ENCODE results near the gene ARFGEF3.
"Not testable (repeated sequence)": the region's sequence is repeated elsewhere in the genome, so short reads cannot be mapped to it uniquely, and the experiment has no call there.

ARFGEF3 gene

DNA sequence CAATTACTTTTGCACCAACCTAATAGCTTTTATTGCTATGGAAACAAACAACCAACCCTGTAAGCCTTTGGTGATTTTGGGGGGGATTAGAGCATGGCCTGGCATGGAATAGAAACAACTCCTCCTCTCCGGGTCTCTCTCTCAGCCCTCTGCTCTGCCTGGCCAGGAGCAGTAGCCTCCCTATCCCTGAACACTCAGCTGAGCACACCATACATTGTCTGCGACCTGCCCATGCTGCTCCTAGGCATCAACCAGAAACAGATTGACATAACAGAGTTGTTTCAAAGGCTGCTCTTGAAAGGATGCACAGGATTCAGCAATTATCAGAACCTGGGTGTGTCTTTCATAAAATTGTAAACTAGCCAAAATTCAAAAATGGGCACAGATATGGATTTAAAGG, 186.1 kb downstream of the ARFGEF3 start:
- DNase-seq (ENCODE audit: low spot score), result no peak

GRCh38 chr6:138349891-138350290, 188.2 kb downstream of the ARFGEF3 start:
- peak; percentile 57 for DNase-seq (ENCODE audit: low spot score)

DNA sequence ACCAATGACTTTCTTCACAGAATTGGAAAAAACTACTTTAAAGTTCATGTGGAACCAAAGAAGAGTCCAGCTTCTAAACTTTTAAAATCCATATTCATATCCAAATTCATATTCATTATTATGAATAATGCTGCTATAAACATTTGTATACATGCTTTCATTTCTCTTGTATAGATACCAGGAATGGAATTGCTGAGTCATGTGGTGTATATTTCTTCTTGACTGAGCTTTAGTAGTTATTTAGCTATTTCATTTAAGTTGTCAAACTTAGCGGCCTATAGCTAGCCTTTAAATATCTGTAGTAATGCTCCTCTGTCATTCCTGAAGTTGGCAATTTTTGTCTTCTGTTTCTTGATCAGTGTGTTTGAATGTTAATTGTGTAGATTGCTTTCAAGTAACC, 196.2 kb downstream of the ARFGEF3 start:
- no peak for DNase-seq (ENCODE audit: low spot score)

DNA sequence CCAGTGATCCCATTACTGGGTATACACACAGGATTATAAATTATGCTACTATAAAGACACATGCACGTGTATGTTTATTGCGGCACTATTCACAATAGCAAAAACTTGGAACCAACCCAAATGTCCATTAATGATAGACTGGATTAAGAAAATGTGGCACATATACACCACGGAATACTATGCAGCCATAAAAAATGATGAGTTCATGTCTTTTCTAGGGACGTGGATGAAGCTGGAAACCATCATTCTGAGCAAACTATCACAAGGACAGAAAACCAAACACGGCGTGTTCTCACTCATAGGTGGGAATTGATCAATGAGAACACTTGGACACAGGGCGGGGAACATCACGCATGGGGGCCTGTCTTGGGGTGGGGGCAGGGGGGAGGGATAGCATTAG, 206.9 kb downstream of the ARFGEF3 start:
- DNase-seq (ENCODE audit: low spot score), result not testable (repeated sequence)

GRCh38 chr6:138370631-138371451, 209.1 kb downstream of the ARFGEF3 start:
- no peak for DNase-seq (ENCODE audit: low spot score)

GRCh38 chr6:138371452-138371711, 209.6 kb downstream of the ARFGEF3 start:
- DNase-seq (ENCODE audit: low spot score), result no peak

GRCh38 chr6:138371720-138372119, 210.0 kb downstream of the ARFGEF3 start:
- no peak for DNase-seq (ENCODE audit: low spot score)

- no peak for DNase-seq (ENCODE audit: low spot score)
Observed at GRCh38 chr6:138372711-138373463, 211.1 kb downstream of the ARFGEF3 start.

- no peak for DNase-seq (ENCODE audit: low spot score)
Observed at GRCh38 chr6:138374230-138374629, 212.5 kb downstream of the ARFGEF3 start.

DNA sequence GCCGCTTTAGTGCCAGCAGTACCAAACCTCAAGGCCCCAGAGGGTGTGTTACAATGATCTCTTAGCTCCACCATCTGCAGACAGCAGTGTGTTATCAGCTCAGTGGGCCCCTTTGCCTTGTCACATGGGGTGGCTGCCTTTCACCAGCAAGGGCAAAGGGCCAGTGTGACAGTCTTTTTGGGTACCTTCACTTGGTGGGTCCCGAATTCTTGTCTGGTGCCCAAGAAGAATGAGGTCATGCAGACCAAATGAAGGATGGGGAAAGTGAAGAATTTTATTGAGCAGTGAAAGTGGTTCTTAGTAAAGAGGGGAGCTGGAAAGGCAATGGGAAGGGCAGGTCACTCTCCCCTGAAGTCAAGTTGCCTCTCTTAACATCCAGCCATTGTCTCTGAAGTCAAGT, 213.1 kb downstream of the ARFGEF3 start:
- DNase-seq (ENCODE audit: low spot score), result no peak

GRCh38 chr6:138377042-138377441, 215.3 kb downstream of the ARFGEF3 start:
- DNase-seq (ENCODE audit: low spot score), result no peak

DNA sequence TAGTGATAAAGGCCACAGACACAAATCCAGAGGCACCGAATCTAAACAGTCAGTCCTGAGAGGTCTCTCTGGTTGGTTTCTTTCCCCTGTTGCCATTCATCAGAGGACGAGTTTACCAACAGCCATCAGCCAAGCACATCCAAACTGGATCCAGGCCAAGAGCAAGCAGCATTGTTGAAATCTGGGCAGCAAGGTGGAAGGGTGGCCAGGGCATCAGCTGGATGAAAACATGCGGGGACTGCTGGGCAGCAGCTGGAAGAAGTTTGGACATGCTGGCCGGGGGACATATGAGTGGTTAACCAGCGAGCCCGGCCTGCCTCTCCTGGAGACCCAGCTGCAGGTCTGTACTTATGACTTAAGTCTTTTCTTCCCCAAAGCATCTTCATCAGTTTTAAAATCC, 216.1 kb downstream of the ARFGEF3 start, which contains the start of gene SMIM28:
Gene SMIM28 (plus strand): TSS at position 62 of the 400 bp plus-strand sequence. CDS start 168 bp downstream, at position 230.
- DNase-seq (ENCODE audit: low spot score), result no peak

DNA sequence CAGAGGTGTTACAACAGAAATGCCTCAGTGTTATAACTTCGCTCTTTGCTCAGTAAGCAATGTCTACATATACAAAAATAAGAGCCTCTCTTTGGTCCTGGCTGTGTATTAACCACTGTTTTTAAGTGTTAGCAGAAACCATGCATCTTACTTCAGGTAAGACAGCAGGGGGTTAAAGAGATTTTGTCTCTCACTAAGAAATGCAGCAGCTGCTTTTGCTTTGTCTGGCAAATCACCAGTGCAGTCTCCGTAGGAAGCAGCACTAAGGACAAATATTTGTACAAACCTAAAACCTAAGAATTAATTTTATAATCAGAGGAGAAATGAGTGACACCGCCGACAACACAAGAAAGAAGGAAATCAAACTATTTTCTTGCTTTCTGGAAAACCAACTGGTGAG, 216.7 kb downstream of the ARFGEF3 start:
- DNase-seq (ENCODE audit: low spot score), result no peak

DNA sequence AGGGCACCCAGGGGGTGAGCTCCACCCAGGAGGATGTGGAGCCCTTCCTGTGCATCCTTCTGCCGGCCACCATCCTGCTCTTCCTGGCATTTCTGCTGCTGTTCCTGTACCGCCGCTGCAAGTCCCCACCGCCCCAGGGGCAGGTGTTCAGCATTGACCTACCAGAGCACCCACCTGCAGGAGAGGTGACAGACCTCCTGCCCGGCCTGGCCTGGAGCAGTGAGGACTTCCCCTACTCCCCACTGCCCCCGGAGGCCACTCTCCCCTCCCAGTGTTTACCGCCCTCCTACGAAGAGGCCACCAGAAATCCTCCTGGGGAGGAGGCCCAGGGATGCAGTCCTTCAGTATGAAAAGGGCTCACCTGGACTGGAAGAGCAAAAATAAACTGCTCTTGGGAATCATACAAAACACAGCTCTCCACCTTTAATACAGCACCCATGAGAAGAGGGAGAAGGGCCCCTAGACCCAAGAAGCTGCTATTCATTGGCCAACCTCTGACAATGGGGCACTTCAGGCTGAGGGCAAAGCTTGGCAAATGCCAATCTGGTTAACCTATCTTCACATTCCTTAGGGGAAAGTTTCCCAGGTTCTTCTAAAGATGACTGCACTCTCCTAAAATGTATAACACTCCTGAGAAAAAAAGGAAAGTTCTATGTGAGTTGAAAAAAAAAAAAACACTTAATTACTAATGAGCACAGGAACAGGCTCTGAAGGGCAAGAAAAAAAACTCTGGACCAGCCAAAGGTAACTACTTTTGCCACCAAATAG, 220.9 kb downstream of the ARFGEF3 start:
- DNase-seq (ENCODE audit: low spot score), result no peak

DNA sequence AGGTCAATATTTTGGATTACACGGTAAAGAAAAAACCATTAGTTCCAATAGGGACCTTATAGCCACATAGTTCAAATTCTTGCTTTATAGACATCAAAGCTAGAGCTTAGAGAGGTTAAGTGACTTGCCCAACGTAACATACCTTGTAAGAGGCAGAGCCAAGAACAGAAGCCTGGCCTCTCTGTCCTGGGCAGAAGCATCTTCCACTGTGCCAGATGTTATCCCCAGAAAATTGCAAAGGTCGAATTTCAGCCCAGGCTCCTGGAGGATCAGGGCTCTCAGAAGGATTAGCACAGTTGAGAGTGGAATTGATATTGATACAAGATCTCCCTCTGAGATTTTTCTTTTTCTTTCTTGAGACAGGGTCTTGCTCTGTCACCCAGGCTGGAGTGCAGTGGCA, 222.0 kb downstream of the ARFGEF3 start:
- DNase-seq (ENCODE audit: low spot score), result no peak

DNA sequence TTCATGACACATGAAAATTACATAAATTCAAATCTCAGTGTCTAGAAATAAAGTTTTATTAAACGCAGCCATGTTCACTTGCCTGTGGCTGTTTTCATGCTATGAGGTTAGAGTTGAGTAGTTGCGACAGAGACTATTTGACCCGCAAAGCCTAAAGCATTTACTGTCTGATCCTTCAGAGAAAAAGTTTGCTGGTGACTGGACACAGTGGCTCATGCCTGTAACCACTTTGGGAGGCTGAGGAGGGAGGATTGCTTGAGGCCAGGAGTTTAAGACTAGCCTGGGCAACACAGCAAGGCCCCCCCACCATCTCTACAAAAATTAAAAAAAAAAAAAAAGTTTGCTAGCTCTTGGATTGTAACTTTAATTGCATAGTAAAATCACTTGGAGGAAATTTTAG, 225.2 kb downstream of the ARFGEF3 start:
- DNase-seq (ENCODE audit: low spot score), result no peak

GRCh38 chr6:138387577-138388368, 226.0 kb downstream of the ARFGEF3 start:
- DNase-seq (ENCODE audit: low spot score), result no peak

DNA sequence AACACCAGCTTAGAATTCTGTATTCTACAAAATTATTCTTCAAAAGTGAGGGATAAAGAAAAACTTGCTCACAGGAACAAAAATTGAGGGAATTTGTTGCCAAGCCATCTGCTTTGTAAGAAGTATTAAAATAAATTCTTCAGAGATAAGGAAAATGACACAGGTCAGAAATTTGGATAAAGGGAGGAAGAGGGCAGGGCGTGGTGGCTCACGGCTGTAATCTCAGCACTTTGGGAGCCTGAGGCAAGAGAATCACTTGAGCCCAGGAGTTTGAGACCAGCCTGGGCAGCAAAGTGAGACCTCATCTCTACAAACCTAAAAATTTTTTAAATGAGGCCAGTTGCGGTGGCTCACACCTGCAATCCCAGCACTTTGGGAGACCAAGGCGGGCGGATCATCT, 227.8 kb downstream of the ARFGEF3 start:
- DNase-seq (ENCODE audit: low spot score), result no peak
